H1 (cell line): ENCODE data around the gene MAFF. TPM values are rescaled to one million over a fixed set of nuclear protein-coding genes. Genes with fewer than 3 reads are reported as not detected.

Source experiments
- CTCF ChIA-PET: fragments of 300-600 bp; sonication (Branson Sonifier 250); formaldehyde crosslinking; loops from one replicate; lab custom pipeline; 2021; ENCODE audit not compliant: partially characterized antibody; lab: Charles Lee
- POLR2A ChIA-PET: fragments of 300-600 bp; sonication (Branson Sonifier 250); formaldehyde crosslinking; loops from one replicate; lab custom pipeline; 2021; ENCODE audit warnings: inconsistent platforms; ENCODE audit not compliant: partially characterized antibody; lab: Charles Lee
- DNase-seq, 2 experiments: peaks; one replicate each; pipeline versions ENCODE4 v3.0.0 to v3.0.0-alpha.2; 2010 to 2022; ENCODE audit warnings: low spot score in 2 of 2, low read depth in 1 of 2, mixed read lengths in 1 of 2
- FAIRE-seq: peaks from 2 replicates; lab custom pipeline; 2011; peaks lifted over from hg19 to GRCh38; lab: Jason Lieb, UNC
- H2AFZ ChIP-seq: 2 replicates; pipeline ENCODE4 v1.8.1; 2012; ENCODE audit warnings: low read length, inconsistent platforms
- H2AK5ac ChIP-seq: 2 replicates; pipeline ENCODE4 v1.6.1; 2013; ENCODE audit warnings: low read depth, low read length
- H2BK120ac ChIP-seq: replicated peaks from 2 replicates; pipeline ENCODE3; 2013; ENCODE audit warnings: low read depth, low read length, inconsistent platforms
- H2BK12ac ChIP-seq: 2 replicates; pipeline ENCODE4 v1.6.1; 2013; ENCODE audit warnings: low read depth, low read length
- H2BK15ac ChIP-seq: 2 replicates; pipeline ENCODE4 v1.6.1; 2013; ENCODE audit warnings: low read length
- H2BK20ac ChIP-seq: 2 replicates; pipeline ENCODE4 v1.6.1; 2013; ENCODE audit warnings: low read length
- H2BK5ac ChIP-seq: 2 replicates; pipeline ENCODE4 v1.6.1; 2013; ENCODE audit warnings: low read depth, low read length
- H3K14ac ChIP-seq: 2 replicates; pipeline ENCODE4 v1.6.1; 2013; ENCODE audit warnings: inconsistent platforms; ENCODE audit not compliant: insufficient read length
- H3K18ac ChIP-seq: 2 replicates; pipeline ENCODE4 v1.6.1; 2013; ENCODE audit warnings: low read length; ENCODE audit errors: extremely low read depth
- H3K23ac ChIP-seq: 2 replicates; pipeline ENCODE4 v1.6.1; 2013; ENCODE audit warnings: inconsistent platforms; ENCODE audit not compliant: insufficient read length
- H3K23me2 ChIP-seq: 2 replicates; pipeline ENCODE4 v1.6.1; 2013; ENCODE audit warnings: low read depth, low read length
- H3K27ac ChIP-seq: 2 replicates; pipeline ENCODE4 v1.6.1; 2011; ENCODE audit warnings: low read depth, low read length, inconsistent platforms
- H3K27me3 ChIP-seq, 4 experiments: replicated peaks in 1 of 4; 1 replicate in 1 of 4; 2 replicates in 3 of 4; pipeline versions ENCODE4 v1.6.1 to v1.8.1; 2011 to 2013; ENCODE audit warnings: low read length in 3 of 4, mild to moderate bottlenecking in 3 of 4, inconsistent platforms in 2 of 4, mixed read lengths in 2 of 4, moderate library complexity in 1 of 4; ENCODE audit not compliant: control insufficient read depth in 3 of 4, insufficient read depth in 3 of 4; ENCODE audit errors: extremely low read depth in 1 of 4
- H3K36me3 ChIP-seq, 4 experiments: 2 replicates each; pipeline versions ENCODE4 v1.6.1 to v1.8.1; 2011 to 2013; ENCODE audit warnings: mild to moderate bottlenecking in 4 of 4, low read length in 3 of 4, moderate library complexity in 2 of 4, control low read depth in 1 of 4, inconsistent platforms in 1 of 4; ENCODE audit not compliant: insufficient read depth in 4 of 4, control insufficient read depth in 2 of 4
- H3K4ac ChIP-seq: replicated peaks from 2 replicates; pipeline ENCODE3; 2013; ENCODE audit warnings: low read length, low read depth, mixed read lengths, inconsistent platforms; ENCODE audit not compliant: insufficient read length
- H3K4me1 ChIP-seq, 4 experiments: replicated peaks in 1 of 4; 1 replicate in 1 of 4; 2 replicates in 3 of 4; pipeline versions ENCODE4 v1.6.1 to v1.8.1; 2011 to 2013; ENCODE audit warnings: low read length in 3 of 4, inconsistent platforms in 2 of 4, mixed read lengths in 1 of 4; ENCODE audit not compliant: insufficient read depth in 4 of 4, control insufficient read depth in 3 of 4
- H3K4me2 ChIP-seq, 2 experiments: 2 replicates each; pipeline versions ENCODE4 v1.6.1 to v1.8.1; 2011 to 2013; ENCODE audit warnings: low read depth in 2 of 2, low read length in 2 of 2, control low read depth in 1 of 2, inconsistent platforms in 1 of 2, mild to moderate bottlenecking in 1 of 2; ENCODE audit not compliant: insufficient read depth in 1 of 2
- H3K4me3 ChIP-seq, 4 experiments: fragments of 200-600, 300-600 bp in 1 of 4; sonication (generic), shearing (Covaris generic), sonication (Bioruptor Twin) in 1 of 4; 2 replicates each; pipeline versions ENCODE4 v1.5.1 to v1.8.1; 2011 to 2016; ENCODE audit warnings: low read length in 4 of 4, low read depth in 3 of 4, control low read depth in 2 of 4, inconsistent platforms in 2 of 4, mild to moderate bottlenecking in 2 of 4, mixed read lengths in 1 of 4, moderate library complexity in 1 of 4; ENCODE audit not compliant: insufficient read depth in 2 of 4; ENCODE audit errors: extremely low read depth in 1 of 4
- H3K56ac ChIP-seq: replicated peaks from 2 replicates; pipeline ENCODE3; 2013; ENCODE audit warnings: low read depth, mild to moderate bottlenecking, mixed read lengths, low read length, inconsistent platforms; ENCODE audit not compliant: insufficient read length
- H3K79me1 ChIP-seq: 2 replicates; pipeline ENCODE4 v1.6.1; 2013; ENCODE audit warnings: low read depth, low read length, control low read depth
- H3K79me2 ChIP-seq, 2 experiments: 2 replicates each; pipeline versions ENCODE4 v1.6.1 to v1.8.1; 2012 to 2013; ENCODE audit warnings: low read length in 2 of 2, mild to moderate bottlenecking in 2 of 2, inconsistent platforms in 1 of 2; ENCODE audit not compliant: insufficient read depth in 2 of 2, control insufficient read depth in 1 of 2
- H3K9ac ChIP-seq, 4 experiments: replicated peaks in 1 of 4; 1 replicate in 1 of 4; 2 replicates in 3 of 4; pipeline versions ENCODE4 v1.6.1 to v1.8.1; 2011 to 2013; ENCODE audit warnings: low read depth in 3 of 4, low read length in 3 of 4, control low read depth in 2 of 4, mild to moderate bottlenecking in 2 of 4, moderate library complexity in 2 of 4, inconsistent platforms in 1 of 4; ENCODE audit errors: extremely low read depth in 1 of 4
- H3K9me3 ChIP-seq, 2 experiments: 2 replicates each; pipeline versions ENCODE4 v1.6.1 to v1.8.1; 2012 to 2013; ENCODE audit warnings: mild to moderate bottlenecking in 2 of 2, moderate library complexity in 2 of 2, control low read depth in 1 of 2, inconsistent platforms in 1 of 2, low read depth in 1 of 2, low read length in 1 of 2, mixed read lengths in 1 of 2; ENCODE audit not compliant: insufficient read depth in 2 of 2
- H4K20me1 ChIP-seq, 2 experiments: replicated peaks in 1 of 2; 2 replicates each; pipeline versions ENCODE3 to v1.8.1; 2011 to 2013; ENCODE audit warnings: inconsistent platforms in 2 of 2, low read length in 2 of 2, mild to moderate bottlenecking in 1 of 2; ENCODE audit not compliant: insufficient read depth in 2 of 2, control insufficient read depth in 1 of 2
- H4K5ac ChIP-seq: 2 replicates; pipeline ENCODE4 v1.6.1; 2013; ENCODE audit warnings: low read length, low read depth, mixed read lengths, inconsistent platforms; ENCODE audit not compliant: insufficient read length
- H4K8ac ChIP-seq: 2 replicates; pipeline ENCODE4 v1.8.0; 2013; ENCODE audit warnings: mild to moderate bottlenecking, moderate library complexity, low read length, inconsistent platforms; ENCODE audit not compliant: insufficient read depth; ENCODE audit errors: extremely low read depth
- H4K91ac ChIP-seq: replicated peaks from 2 replicates; pipeline ENCODE3; 2013; ENCODE audit warnings: low read length, mixed read lengths, inconsistent platforms; ENCODE audit not compliant: insufficient read length
- BCL11A ChIP-seq, 2 experiments: IDR thresholded peaks; one replicate each; pipeline ENCODE4 v1.6.1; 2011; ENCODE audit warnings: low read depth in 2 of 2, low read length in 2 of 2, mild to moderate bottlenecking in 2 of 2
- FOSL1 ChIP-seq: IDR thresholded peaks from 2 replicates; pipeline ENCODE4 v1.6.1; 2011; ENCODE audit warnings: mild to moderate bottlenecking, low read depth, low read length, moderate library complexity; ENCODE audit not compliant: insufficient read depth
- HDAC6 ChIP-seq: IDR thresholded peaks from one replicate; pipeline ENCODE4 v1.7.1; 2012; ENCODE audit warnings: low read depth, mild to moderate bottlenecking, inconsistent platforms, low read length, moderate library complexity
- KDM1A ChIP-seq: fragments of 200-600, 300-600 bp; sonication (generic); IDR thresholded peaks from 2 replicates; pipeline ENCODE4 v1.7.1; 2016; ENCODE audit warnings: mild to moderate bottlenecking, low read length, borderline replicate concordance
- PHF8 ChIP-seq: fragments of 200-600 bp; sonication (generic); conservative IDR thresholded peaks from 2 replicates; pipeline ENCODE4 v1.7.1; 2012; ENCODE audit warnings: low read depth, mild to moderate bottlenecking, inconsistent platforms, low read length, moderate library complexity
- POLR2AphosphoS5 ChIP-seq: IDR thresholded peaks from 2 replicates; pipeline ENCODE4 v1.6.1; 2011; ENCODE audit warnings: low read depth, low read length
- RNF2 ChIP-seq: fragments of 200-900, 300-1000 bp; sonication (generic); IDR thresholded peaks from 2 replicates; pipeline ENCODE4 v1.7.1; 2016; ENCODE audit warnings: borderline replicate concordance, low read depth, mild to moderate bottlenecking, antibody characterized with exemption, low read length; ENCODE audit not compliant: poor library complexity, severe bottlenecking; ENCODE audit errors: missing control alignments
- RXRA ChIP-seq: IDR thresholded peaks from 2 replicates; pipeline ENCODE4 v1.6.1; 2011; ENCODE audit warnings: low read depth, mild to moderate bottlenecking, low read length, moderate library complexity; ENCODE audit not compliant: insufficient read depth
- SP2 ChIP-seq: IDR thresholded peaks from 2 replicates; pipeline ENCODE4 v1.6.1; 2012; ENCODE audit warnings: mild to moderate bottlenecking, low read length, inconsistent platforms
- SUZ12 ChIP-seq: fragments of 200-600 bp; sonication (generic); IDR thresholded peaks from 2 replicates; pipeline ENCODE4 v1.6.1; 2012; ENCODE audit warnings: mild to moderate bottlenecking, inconsistent platforms, low read length, moderate library complexity, mixed read lengths
- TAF1 ChIP-seq: IDR thresholded peaks from 2 replicates; pipeline ENCODE4 v1.6.1; 2011; ENCODE audit warnings: mild to moderate bottlenecking, low read depth, low read length
- TBP ChIP-seq: IDR thresholded peaks from 2 replicates; pipeline ENCODE4 v1.6.1; 2011; ENCODE audit warnings: low read depth, low read length, improper control_type of control experiment
- YY1 ChIP-seq: IDR thresholded peaks from 2 replicates; pipeline ENCODE4 v1.6.1; 2011; ENCODE audit warnings: low read depth, mild to moderate bottlenecking, low read length
- ZNF274 ChIP-seq: IDR thresholded peaks from 2 replicates; pipeline ENCODE4 v1.7.0; 2012; ENCODE audit warnings: low read length, borderline replicate concordance; ENCODE audit errors: extremely low read depth
- WGBS, 2 experiments: shearing (Covaris generic) in 1 of 2; methylation state at CpG; one replicate each; pipeline versions ENCODE4 v1.1.6 to v1.1.7; 2013 to 2015; ENCODE audit warnings: low lambda C conversion rate in 2 of 2, mixed read lengths in 2 of 2, inconsistent platforms in 1 of 2, low coverage in 1 of 2, missing lambda C conversion rate in 1 of 2; ENCODE audit not compliant: insufficient replicate concordance in 2 of 2, insufficient coverage in 1 of 2, insufficient read length in 1 of 2; ENCODE audit errors: extremely low coverage in 1 of 2, missing lambda C conversion rate in 1 of 2; 5-methylcytosine and 5-hydroxymethylcytosine counted together
- polyA plus RNA-seq, 7 experiments: library from polyadenylated mRNA; depleted of rRNA in 3 of 7; stranded (reverse) in 5 of 7; unstranded in 2 of 7; fragments of >200 nt in 5 of 7; fragments of 200-250 nt in 2 of 7; gene quantifications; 1 replicate in 5 of 7; 2 replicates in 1 of 7; 4 replicates in 1 of 7; pipeline versions ENCODE4 v1.2.1 to v1.2.3, GENCODE V29; 2011 to 2013; ENCODE audit warnings: missing spikeins in 2 of 7, mixed read lengths in 2 of 7
- total RNA-seq: library from RNA; stranded (reverse); fragmentation: NEBNext Ultra II Directional; extraction: Animal tissue kit (Norgen Biotek cat#: 25700); gene quantifications from 2 replicates; pipeline ENCODE4 v1.2.1, GENCODE V29; 2021

Gene MAFF
- total and polyA plus RNA-seq, 2 of the 8 experiments (the other 6 are each of a cell fraction or from before 2014, with no cell fraction given): 1.5 to 6.3 TPM

DNA sequence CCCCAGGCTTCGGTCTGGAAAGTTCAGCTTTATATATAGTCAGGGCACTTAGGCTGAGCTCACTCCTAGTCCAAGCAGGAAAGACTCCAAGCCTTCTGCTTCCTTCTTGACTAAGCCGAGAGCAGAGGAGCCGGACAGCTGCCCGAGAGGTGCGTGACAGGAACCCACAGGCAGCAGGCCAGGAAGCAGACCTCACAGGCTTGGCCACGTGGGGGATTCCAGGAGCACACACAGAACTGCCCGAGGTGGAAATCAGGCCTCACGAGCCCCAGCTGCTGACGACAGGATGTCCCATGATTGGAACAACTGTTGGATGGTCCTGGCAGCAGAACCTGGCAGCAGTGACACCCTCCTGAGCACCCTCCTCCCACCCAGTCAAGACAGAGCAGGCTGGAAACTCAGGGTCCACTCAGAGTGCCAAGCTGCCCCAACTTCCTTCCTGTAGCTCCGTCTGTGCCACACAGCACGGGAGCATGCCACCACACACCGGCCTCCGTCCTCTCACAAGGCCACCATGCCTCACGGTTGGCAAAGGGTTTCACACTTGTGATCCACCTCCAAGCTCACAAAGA, 25.5 kb upstream of the MAFF start:
- ChIA-PET CTCF (interaction anchor here (0.7 to 3.9 kb wide), 8 partner anchors 10 to 124 kb away, joined by 3 to 24 read pairs (median 4); partner anchors contain the start of gene PICK1), POLR2A (interaction anchor here (1.2 kb wide), 1 partner anchor 106 kb away, joined by 3 read pairs; no protein-coding TSS in a partner anchor)
- H2AFZ ChIP-seq: no peak overlapping the region
- no peak overlapping the region for H2AK5ac ChIP-seq
- H3K4ac ChIP-seq: no peak overlapping the region
- H4K20me1 ChIP-seq: no peaks in the 10 kb centered on the region
- H4K91ac ChIP-seq: no peak overlapping the region
- H3K79me1 ChIP-seq: no peaks in the 10 kb centered on the region
- H2BK5ac ChIP-seq: no peak overlapping the region
- no peak overlapping the region for H3K23ac ChIP-seq
- H3K23me2 ChIP-seq: peaks cover 2% of the 10 kb centered on the region
- no peaks in the 10 kb centered on the region for H3K79me2 ChIP-seq
- FAIRE-seq (no peak), DNase-seq (no peak)
- no peak overlapping the region for H2BK120ac ChIP-seq
- 85% methylated on average over 14 of the region's 14 CpGs; no CpG with 5 or more reads in 1 of the 2 experiments for WGBS, 2 experiments
- H2BK15ac ChIP-seq: no peak overlapping the region
- H3K4me1 ChIP-seq: peaks cover 0 to 16% (median 8%) of the 10 kb centered on the region in 4 experiments; a peak in 6 of 7 replicates
- no peak overlapping the region for H3K56ac ChIP-seq
- H2BK20ac ChIP-seq: no peak overlapping the region
- no peaks in the 10 kb centered on the region for H3K9me3 ChIP-seq
- no peak overlapping the region for H4K5ac ChIP-seq
- H3K36me3 ChIP-seq: no peaks in the 10 kb centered on the region
- no peak overlapping the region for H3K9ac ChIP-seq
- H3K27me3 ChIP-seq: no peaks in the 10 kb centered on the region
- H3K18ac ChIP-seq: no peak overlapping the region
- no peak overlapping the region for H3K14ac ChIP-seq
- H3K4me3 ChIP-seq: no peak overlapping the region
- H3K27ac ChIP-seq: no peak overlapping the region
- H4K8ac ChIP-seq: no peak overlapping the region; the same call in 1 of the 2 replicates
- no peak overlapping the region for H2BK12ac ChIP-seq
- H3K4me2 ChIP-seq: no peak overlapping the region
- TF ChIP-seq TAF1: no peak
- no peak for TF ChIP-seq RNF2
- TF ChIP-seq HDAC6: no peak
- no peak for TF ChIP-seq SUZ12
- no peak for TF ChIP-seq BCL11A (IDR thresholded peaks at IDR 0.05; ENCODE audit: low read depth in 2 of 2, low read length in 2 of 2)
- no peak for TF ChIP-seq RXRA
- no peak for TF ChIP-seq POLR2AphosphoS5
- no peak for TF ChIP-seq PHF8
- no peak for TF ChIP-seq YY1
- TF ChIP-seq ZNF274: no peak
- TF ChIP-seq FOSL1: no peak
- TF ChIP-seq SP2: no peak
- TF ChIP-seq TBP: no peak
- TF ChIP-seq KDM1A: no peak
